ENCODE measurements around the gene PRKAG2. TPM values are rescaled to one million over a fixed set of nuclear protein-coding genes. Genes with fewer than 3 reads are reported as not detected.

Gene PRKAG2
- total and polyA plus RNA-seq, 2 of the 13 experiments (the other 11 are each of a cell fraction or from before 2014, with no cell fraction given): 0.90 to 1.3 TPM

GRCh38 chr7:151731022-151731441 lies 145.9 kb downstream of the PRKAG2 start:
- Histone ChIP-seq H4K20me1 (ENCODE audit: insufficient read depth, low read length) (no peaks in the 10 kb centered on the region), H3K4me3 (replicated peaks in 1 of 3; ENCODE audit: insufficient read depth in 1 of 3, low read depth in 2 of 3, low read length in 3 of 3) (no peak overlapping the region), H3K27me3 (ENCODE audit: control insufficient read depth in 1 of 2, insufficient read depth in 2 of 2, low read length in 2 of 2) (peaks cover 0 to 2% of the 10 kb centered on the region in 2 experiments; a peak in 1 of 5 replicates), H3K27ac (ENCODE audit: extremely low read length, insufficient read depth, low read length) (no peak overlapping the region), H3K9ac (ENCODE audit: insufficient read depth, low read depth, low read length) (no peak overlapping the region), H3K4me2 (ENCODE audit: low read depth, low read length) (no peak overlapping the region), H3K79me2 (ENCODE audit: insufficient read depth, low read length) (no peaks in the 10 kb centered on the region), H3K36me3 (replicated peaks in 1 of 2; ENCODE audit: control insufficient read depth in 1 of 2, insufficient read depth in 2 of 2, low read length in 2 of 2) (no peaks in the 10 kb centered on the region), H2AFZ (ENCODE audit: low read length) (no peak overlapping the region), H3K9me3 (ENCODE audit: low read length) (no peaks in the 10 kb centered on the region), H3K4me1 (ENCODE audit: insufficient read depth, low read length) (0 out of 2 replicates have a peak, but pooled peaks cover 9% of the 10 kb centered on the region)
- in situ Hi-C loops (cut with HindIII; ENCODE audit: extremely low pct_ligation_motif_present, low pct_unique_long_range_greater_than_20kb): no loop called here
- ChIA-PET POLR2A (no interaction called here), CTCF (ENCODE audit: low intra/inter-chr PET ratio, low total read pairs) (no interaction called here)
- intact Hi-C loops (cut with micrococcal nuclease; ENCODE audit: unreplicated experiment): no loop called here
- DNase-seq (ENCODE audit: low spot score): no peak
- no peak for FAIRE-seq
- WGBS (ENCODE audit: low lambda C conversion rate): 62% methylated on average over 8 of the region's 8 CpGs
- no TSS peak for BruUV-seq (replicated peaks)
- no peak for ATAC-seq
- no peak for TF ChIP-seq MTA1 (CRISPR knock-in tag; IDR thresholded peaks at IDR 0.05; ENCODE audit: borderline replicate concordance)
- TF ChIP-seq CSRNP1 (CRISPR knock-in tag; IDR thresholded peaks at IDR 0.05): no peak
- TF ChIP-seq, protein P1, sequence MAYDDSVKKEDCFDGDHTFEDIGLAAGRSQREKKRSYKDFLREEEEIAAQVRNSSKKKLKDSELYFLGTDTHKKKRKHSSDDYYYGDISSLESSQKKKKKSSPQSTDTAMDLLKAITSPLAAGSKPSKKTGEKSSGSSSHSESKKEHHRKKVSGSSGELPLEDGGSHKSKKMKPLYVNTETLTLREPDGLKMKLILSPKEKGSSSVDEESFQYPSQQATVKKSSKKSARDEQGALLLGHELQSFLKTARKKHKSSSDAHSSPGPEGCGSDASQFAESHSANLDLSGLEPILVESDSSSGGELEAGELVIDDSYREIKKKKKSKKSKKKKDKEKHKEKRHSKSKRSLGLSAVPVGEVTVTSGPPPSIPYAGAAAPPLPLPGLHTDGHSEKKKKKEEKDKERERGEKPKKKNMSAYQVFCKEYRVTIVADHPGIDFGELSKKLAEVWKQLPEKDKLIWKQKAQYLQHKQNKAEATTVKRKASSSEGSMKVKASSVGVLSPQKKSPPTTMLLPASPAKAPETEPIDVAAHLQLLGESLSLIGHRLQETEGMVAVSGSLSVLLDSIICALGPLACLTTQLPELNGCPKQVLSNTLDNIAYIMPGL (CRISPR knock-in tag; IDR thresholded peaks at IDR 0.05; ENCODE audit: borderline replicate concordance in 1 of 2, low read depth in 1 of 2): no peak
- no peak for TF ChIP-seq GATA4 (IDR thresholded peaks at IDR 0.05; ENCODE audit: borderline replicate concordance, low read depth)
- TF ChIP-seq SRF (IDR thresholded peaks at IDR 0.05; ENCODE audit: low read depth, low read length): no peak
- TF ChIP-seq, protein P2, sequence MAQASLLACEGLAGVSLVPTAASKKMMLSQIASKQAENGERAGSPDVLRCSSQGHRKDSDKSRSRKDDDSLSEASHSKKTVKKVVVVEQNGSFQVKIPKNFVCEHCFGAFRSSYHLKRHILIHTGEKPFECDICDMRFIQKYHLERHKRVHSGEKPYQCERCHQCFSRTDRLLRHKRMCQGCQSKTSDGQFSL (CRISPR knock-in tag; IDR thresholded peaks at IDR 0.05): no peak
- TF ChIP-seq FOXA1 (IDR thresholded peaks at IDR 0.05): no peak
- no peak for TF ChIP-seq FOXA1 (CRISPR knock-in tag; IDR thresholded peaks at IDR 0.05)
